ENCODE data around the gene SUPT4H1. TPM values are rescaled to one million over a fixed set of nuclear protein-coding genes. Genes with fewer than 3 reads are reported as not detected.

SUPT4H1 gene
- total and polyA plus RNA-seq, 2 of the 4 experiments (the other 2 are of a cell fraction) = 51.6 to 129 TPM

GRCh38 chr17:58370309-58370708, 18.3 kb upstream of the SUPT4H1 start:
- Histone ChIP-seq H3K4me2 (ENCODE audit: low read depth, low read length) (no peak overlapping the region), H3K14ac (replicated peaks; ENCODE audit: low read depth, low read length) (no peak overlapping the region), H3K18ac (ENCODE audit: low read depth, low read length) (no peak overlapping the region), H2BK120ac (ENCODE audit: low read depth, low read length) (no peak overlapping the region), H2AFZ (replicated peaks; ENCODE audit: low read length, poor library complexity) (no peak overlapping the region), H3K9me3 (ENCODE audit: control insufficient read depth, insufficient read depth, low read length) (no peaks in the 10 kb centered on the region), H3K9me1 (ENCODE audit: insufficient read depth, low read length) (no peaks in the 10 kb centered on the region), H3K56ac (ENCODE audit: extremely low read depth, insufficient read depth, low read length) (no peak overlapping the region), H3K23ac (ENCODE audit: low read depth, low read length) (no peak overlapping the region), H4K91ac (ENCODE audit: insufficient read depth, low read depth, low read length) (no peak overlapping the region), H3K4ac (ENCODE audit: low read depth, low read length) (no peak overlapping the region), H2BK15ac (ENCODE audit: low read depth, low read length) (no peak overlapping the region), H4K8ac (ENCODE audit: low read depth in 2 of 2, low read length in 2 of 2) (no peak overlapping the region), H3K27me3 (ENCODE audit: control insufficient read depth, insufficient read depth, low read length) (peaks cover 18% of the 10 kb centered on the region), H3K27ac (ENCODE audit: insufficient read depth, low read length) (no peak overlapping the region), H2AK9ac (replicated peaks; ENCODE audit: low read depth, low read length, poor library complexity) (no peak overlapping the region), H3K36me3 (ENCODE audit: control insufficient read depth, insufficient read depth, low read length) (no peaks in the 10 kb centered on the region), H4K20me1 (ENCODE audit: insufficient read depth, low read length) (no peaks in the 10 kb centered on the region), H4K5ac (ENCODE audit: low read depth, low read length) (no peak overlapping the region), H3K4me3 (ENCODE audit: insufficient read depth, low read depth, low read length) (no peak overlapping the region), H3K79me1 (ENCODE audit: low read depth in 1 of 2, low read length in 2 of 2) (no peaks in the 10 kb centered on the region), H2BK20ac (ENCODE audit: low read depth, low read length) (no peak overlapping the region), H2AK5ac (ENCODE audit: low read depth, low read length) (no peak overlapping the region), H3K4me1 (ENCODE audit: control insufficient read depth, insufficient read depth, low read length) (no peaks in the 10 kb centered on the region), H3K9ac (ENCODE audit: low read depth, low read length) (no peak overlapping the region), H2BK5ac (ENCODE audit: low read depth, low read length, poor library complexity, severe bottlenecking) (no peak overlapping the region)
- POLR2A ChIA-PET (ENCODE audit: unreplicated experiment) = no interaction called here
- dilution Hi-C loops (cut with HindIII; ENCODE audit: low sequenced_read_pairs, unreplicated experiment) (no loop called here), intact Hi-C loops (cut with micrococcal nuclease) (no loop called here), in situ Hi-C loops (cut with MboI; ENCODE audit: low sequenced_read_pairs) (no loop called here)
- ATAC-seq (ENCODE audit: low read depth) (no peak), DNase-seq (no peak)
- TF ChIP-seq NFE2L2 (IDR thresholded peaks at IDR 0.05; ENCODE audit: low read depth, low read length) = no peak
- TF ChIP-seq BHLHE40 (IDR thresholded peaks at IDR 0.05; ENCODE audit: low read depth, low read length) = no peak
- no peak for TF ChIP-seq RCOR1 (IDR thresholded peaks at IDR 0.05; ENCODE audit: insufficient replicate concordance, low read length)
- no peak for TF ChIP-seq CEBPB (IDR thresholded peaks at IDR 0.05; ENCODE audit: low read depth, low read length)
- no peak for TF ChIP-seq MXI1 (IDR thresholded peaks at IDR 0.05; ENCODE audit: borderline replicate concordance, low read depth, low read length)
- no peak for TF ChIP-seq CHD1 (IDR thresholded peaks at IDR 0.05; ENCODE audit: low read depth, low read length)
- no peak for TF ChIP-seq ELK1 (IDR thresholded peaks at IDR 0.05; ENCODE audit: borderline replicate concordance, low read depth, low read length)
- TF ChIP-seq MAZ (IDR thresholded peaks at IDR 0.05; ENCODE audit: borderline replicate concordance, low read depth, low read length) = no peak
- TF ChIP-seq, protein P1, sequence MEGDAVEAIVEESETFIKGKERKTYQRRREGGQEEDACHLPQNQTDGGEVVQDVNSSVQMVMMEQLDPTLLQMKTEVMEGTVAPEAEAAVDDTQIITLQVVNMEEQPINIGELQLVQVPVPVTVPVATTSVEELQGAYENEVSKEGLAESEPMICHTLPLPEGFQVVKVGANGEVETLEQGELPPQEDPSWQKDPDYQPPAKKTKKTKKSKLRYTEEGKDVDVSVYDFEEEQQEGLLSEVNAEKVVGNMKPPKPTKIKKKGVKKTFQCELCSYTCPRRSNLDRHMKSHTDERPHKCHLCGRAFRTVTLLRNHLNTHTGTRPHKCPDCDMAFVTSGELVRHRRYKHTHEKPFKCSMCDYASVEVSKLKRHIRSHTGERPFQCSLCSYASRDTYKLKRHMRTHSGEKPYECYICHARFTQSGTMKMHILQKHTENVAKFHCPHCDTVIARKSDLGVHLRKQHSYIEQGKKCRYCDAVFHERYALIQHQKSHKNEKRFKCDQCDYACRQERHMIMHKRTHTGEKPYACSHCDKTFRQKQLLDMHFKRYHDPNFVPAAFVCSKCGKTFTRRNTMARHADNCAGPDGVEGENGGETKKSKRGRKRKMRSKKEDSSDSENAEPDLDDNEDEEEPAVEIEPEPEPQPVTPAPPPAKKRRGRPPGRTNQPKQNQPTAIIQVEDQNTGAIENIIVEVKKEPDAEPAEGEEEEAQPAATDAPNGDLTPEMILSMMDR (conservative IDR thresholded peaks at IDR 0.05; ENCODE audit: low read depth, low read length) = no peak
- no peak for TF ChIP-seq FOS (IDR thresholded peaks at IDR 0.05; ENCODE audit: low read depth, low read length)
- TF ChIP-seq RAD21 (IDR thresholded peaks at IDR 0.05; ENCODE audit: low read length) = no peak
- TF ChIP-seq POLR2A (IDR thresholded peaks at IDR 0.05; ENCODE audit: low read depth, low read length) = no peak
- no peak for TF ChIP-seq SMC3 (IDR thresholded peaks at IDR 0.05; ENCODE audit: low read depth, low read length)
- no peak for TF ChIP-seq MAFK (IDR thresholded peaks at IDR 0.05; ENCODE audit: low read depth, low read length)
- no peak for TF ChIP-seq USF2 (IDR thresholded peaks at IDR 0.05; ENCODE audit: low read depth, low read length)
- no peak for TF ChIP-seq RFX5 (IDR thresholded peaks at IDR 0.05; ENCODE audit: low read depth, low read length)
- no CpG with 5 or more reads among the region's 5 CpGs for WGBS, 2 experiments (ENCODE audit: extremely low coverage in 2 of 2, insufficient read length in 1 of 2)
- CTCF ChIA-PET = interaction anchor here (0.6 kb wide), 2 partner anchors 47 to 55 kb away, joined by 3 to 4 read pairs; no protein-coding TSS in a partner anchor
- no TSS peak for BruUV-seq (replicated peaks)

Data from IMR-90 (cell line).